ENCODE data around the gene ADGRB3.

Gene ADGRB3

GRCh38 chr6:68967549-68968300 is 332.6 kb downstream of the ADGRB3 start:
- H3K4ac ChIP-seq (ENCODE audit: low read length) = no peak overlapping the region
- H3K36me3 ChIP-seq (replicated peaks in 1 of 2; ENCODE audit: control insufficient read depth in 2 of 2, insufficient read depth in 2 of 2, low read length in 2 of 2) = no peaks in the 10 kb centered on the region
- no peak overlapping the region for H3K14ac ChIP-seq (ENCODE audit: low read length)
- H3K18ac ChIP-seq (ENCODE audit: low read length) = no peak overlapping the region
- no peak overlapping the region for H2BK5ac ChIP-seq (ENCODE audit: low read length)
- H3K79me1 ChIP-seq (ENCODE audit: low read depth, low read length) = no peaks in the 10 kb centered on the region
- H3K4me3 ChIP-seq (ENCODE audit: low read length in 2 of 2) = no peak overlapping the region
- H2AFZ ChIP-seq (ENCODE audit: low read length) = peak overlapping the region; percentile 65
- H3K9ac ChIP-seq (ENCODE audit: low read depth, low read length, poor library complexity) = no peak overlapping the region
- H3K27me3 ChIP-seq (ENCODE audit: control insufficient read depth in 3 of 3, insufficient read depth in 3 of 3, low read depth in 1 of 3, low read length in 3 of 3) = no peaks in the 10 kb centered on the region
- no peak overlapping the region for H2AK5ac ChIP-seq (ENCODE audit: low read depth, low read length)
- H2BK12ac ChIP-seq (ENCODE audit: low read length) = no peak overlapping the region
- no peak overlapping the region for H3K27ac ChIP-seq (replicated peaks; ENCODE audit: low read length)
- no peak overlapping the region for H2BK120ac ChIP-seq (ENCODE audit: low read depth, low read length)
- no peak overlapping the region for H2BK15ac ChIP-seq (ENCODE audit: low read length)
- peak; percentile 63 for DNase-seq (ENCODE audit: low spot score)
- no peak overlapping the region for H4K8ac ChIP-seq (ENCODE audit: low read depth, low read length)
- no peak overlapping the region for H4K91ac ChIP-seq (ENCODE audit: low read depth, low read length, poor library complexity)
- H3K4me1 ChIP-seq (ENCODE audit: control insufficient read depth in 2 of 2, insufficient read depth in 1 of 2, low read depth in 1 of 2, low read length in 2 of 2) = peaks cover 3 to 4% of the 10 kb centered on the region in 2 donors
- H3K23ac ChIP-seq (ENCODE audit: low read depth, low read length, poor library complexity) = no peak overlapping the region
- no peak overlapping the region for H3K4me2 ChIP-seq (ENCODE audit: insufficient read depth, low read length, poor library complexity, severe bottlenecking)
- no CpG with 5 or more reads among the region's 11 CpGs for WGBS, 2 donors (ENCODE audit: extremely low coverage in 2 of 2, insufficient read length in 2 of 2, insufficient replicate concordance in 1 of 2)
- peaks cover 0 to 2% of the 10 kb centered on the region in 2 donors for H3K9me3 ChIP-seq (replicated peaks in 1 of 2; ENCODE audit: control insufficient read depth in 2 of 2, insufficient read depth in 1 of 2, low read depth in 1 of 2, low read length in 2 of 2)

GRCh38 chr6:68968301-68968649 is 333.2 kb downstream of the ADGRB3 start:
- no peak overlapping the region for H2AFZ ChIP-seq (ENCODE audit: low read length)
- peaks cover 3 to 4% of the 10 kb centered on the region in 2 donors for H3K4me1 ChIP-seq (ENCODE audit: control insufficient read depth in 2 of 2, insufficient read depth in 1 of 2, low read depth in 1 of 2, low read length in 2 of 2)
- no CpG with 5 or more reads among the region's 4 CpGs for WGBS, 2 donors (ENCODE audit: extremely low coverage in 2 of 2, insufficient read length in 2 of 2, insufficient replicate concordance in 1 of 2)
- H3K4me3 ChIP-seq (ENCODE audit: low read length in 2 of 2) = no peak overlapping the region
- H3K9me3 ChIP-seq (replicated peaks in 1 of 2; ENCODE audit: control insufficient read depth in 2 of 2, insufficient read depth in 1 of 2, low read depth in 1 of 2, low read length in 2 of 2) = peaks cover 0 to 2% of the 10 kb centered on the region in 2 donors
- no peaks in the 10 kb centered on the region for H3K79me1 ChIP-seq (ENCODE audit: low read depth, low read length)
- no peak overlapping the region for H2BK12ac ChIP-seq (ENCODE audit: low read length)
- no peaks in the 10 kb centered on the region for H3K36me3 ChIP-seq (replicated peaks in 1 of 2; ENCODE audit: control insufficient read depth in 2 of 2, insufficient read depth in 2 of 2, low read length in 2 of 2)
- H3K18ac ChIP-seq (ENCODE audit: low read length) = no peak overlapping the region
- H2BK15ac ChIP-seq (ENCODE audit: low read length) = no peak overlapping the region
- no peak for DNase-seq (ENCODE audit: low spot score)
- no peak overlapping the region for H3K4ac ChIP-seq (ENCODE audit: low read length)
- no peak overlapping the region for H3K9ac ChIP-seq (ENCODE audit: low read depth, low read length, poor library complexity)
- no peak overlapping the region for H4K8ac ChIP-seq (ENCODE audit: low read depth, low read length)
- H2BK5ac ChIP-seq (ENCODE audit: low read length) = no peak overlapping the region
- no peak overlapping the region for H3K4me2 ChIP-seq (ENCODE audit: insufficient read depth, low read length, poor library complexity, severe bottlenecking)
- no peak overlapping the region for H2AK5ac ChIP-seq (ENCODE audit: low read depth, low read length)
- no peak overlapping the region for H3K14ac ChIP-seq (ENCODE audit: low read length)
- no peaks in the 10 kb centered on the region for H3K27me3 ChIP-seq (ENCODE audit: control insufficient read depth in 3 of 3, insufficient read depth in 3 of 3, low read depth in 1 of 3, low read length in 3 of 3)
- no peak overlapping the region for H4K91ac ChIP-seq (ENCODE audit: low read depth, low read length, poor library complexity)
- no peak overlapping the region for H2BK120ac ChIP-seq (ENCODE audit: low read depth, low read length)
- no peak overlapping the region for H3K23ac ChIP-seq (ENCODE audit: low read depth, low read length, poor library complexity)
- H3K27ac ChIP-seq (replicated peaks; ENCODE audit: low read length) = no peak overlapping the region

GRCh38 chr6:68973066-68973465 is 338.0 kb downstream of the ADGRB3 start:
- Histone ChIP-seq H3K14ac (ENCODE audit: low read length) (no peak overlapping the region), H3K9ac (ENCODE audit: low read depth, low read length, poor library complexity) (no peak overlapping the region), H2AFZ (ENCODE audit: low read length) (no peak overlapping the region), H3K4ac (ENCODE audit: low read length) (no peak overlapping the region), H3K79me1 (ENCODE audit: low read depth, low read length) (no peaks in the 10 kb centered on the region), H3K23ac (ENCODE audit: low read depth, low read length, poor library complexity) (no peak overlapping the region), H3K18ac (ENCODE audit: low read length) (no peak overlapping the region), H2BK5ac (ENCODE audit: low read length) (no peak overlapping the region), H2BK120ac (ENCODE audit: low read depth, low read length) (no peak overlapping the region), H3K9me3 (replicated peaks in 1 of 2; ENCODE audit: control insufficient read depth in 2 of 2, insufficient read depth in 1 of 2, low read depth in 1 of 2, low read length in 2 of 2) (peaks cover 0 to 2% of the 10 kb centered on the region in 2 donors), H3K4me2 (ENCODE audit: insufficient read depth, low read length, poor library complexity, severe bottlenecking) (no peak overlapping the region), H3K4me1 (ENCODE audit: control insufficient read depth in 2 of 2, insufficient read depth in 1 of 2, low read depth in 1 of 2, low read length in 2 of 2) (peaks cover 0 to 3% of the 10 kb centered on the region in 2 donors), H4K8ac (ENCODE audit: low read depth, low read length) (no peak overlapping the region), H3K4me3 (ENCODE audit: low read length in 2 of 2) (no peak overlapping the region), H2AK5ac (ENCODE audit: low read depth, low read length) (no peak overlapping the region), H3K36me3 (replicated peaks in 1 of 2; ENCODE audit: control insufficient read depth in 2 of 2, insufficient read depth in 2 of 2, low read length in 2 of 2) (no peaks in the 10 kb centered on the region), H3K27me3 (ENCODE audit: control insufficient read depth in 3 of 3, insufficient read depth in 3 of 3, low read depth in 1 of 3, low read length in 3 of 3) (no peaks in the 10 kb centered on the region), H4K91ac (ENCODE audit: low read depth, low read length, poor library complexity) (no peak overlapping the region), H3K27ac (replicated peaks; ENCODE audit: low read length) (no peak overlapping the region), H2BK12ac (ENCODE audit: low read length) (no peak overlapping the region), H2BK15ac (ENCODE audit: low read length) (no peak overlapping the region)
- no peak for DNase-seq (ENCODE audit: low spot score)

- Histone ChIP-seq H3K27me3 (ENCODE audit: control insufficient read depth in 3 of 3, insufficient read depth in 3 of 3, low read depth in 1 of 3, low read length in 3 of 3) (no peaks in the 10 kb centered on the region), H2BK12ac (ENCODE audit: low read length) (no peak overlapping the region), H3K4ac (ENCODE audit: low read length) (no peak overlapping the region), H3K27ac (replicated peaks; ENCODE audit: low read length) (no peak overlapping the region), H4K91ac (ENCODE audit: low read depth, low read length, poor library complexity) (no peak overlapping the region), H3K4me1 (ENCODE audit: control insufficient read depth in 2 of 2, insufficient read depth in 1 of 2, low read depth in 1 of 2, low read length in 2 of 2) (peaks cover 0 to 3% of the 10 kb centered on the region in 2 donors), H3K9ac (ENCODE audit: low read depth, low read length, poor library complexity) (no peak overlapping the region), H3K4me2 (ENCODE audit: insufficient read depth, low read length, poor library complexity, severe bottlenecking) (no peak overlapping the region), H3K9me3 (replicated peaks in 1 of 2; ENCODE audit: control insufficient read depth in 2 of 2, insufficient read depth in 1 of 2, low read depth in 1 of 2, low read length in 2 of 2) (peaks cover 0 to 2% of the 10 kb centered on the region in 2 donors), H2BK120ac (ENCODE audit: low read depth, low read length) (no peak overlapping the region), H2AK5ac (ENCODE audit: low read depth, low read length) (no peak overlapping the region), H2AFZ (ENCODE audit: low read length) (peak overlapping the region; percentile 50), H3K23ac (ENCODE audit: low read depth, low read length, poor library complexity) (no peak overlapping the region), H3K18ac (ENCODE audit: low read length) (no peak overlapping the region), H3K36me3 (replicated peaks in 1 of 2; ENCODE audit: control insufficient read depth in 2 of 2, insufficient read depth in 2 of 2, low read length in 2 of 2) (no peaks in the 10 kb centered on the region), H3K79me1 (ENCODE audit: low read depth, low read length) (no peaks in the 10 kb centered on the region), H3K4me3 (ENCODE audit: low read length in 2 of 2) (no peak overlapping the region), H4K8ac (ENCODE audit: low read depth, low read length) (no peak overlapping the region), H2BK15ac (ENCODE audit: low read length) (no peak overlapping the region), H2BK5ac (ENCODE audit: low read length) (no peak overlapping the region), H3K14ac (ENCODE audit: low read length) (no peak overlapping the region)
- peak; percentile 17 for DNase-seq (ENCODE audit: low spot score)
- WGBS, 2 donors (ENCODE audit: extremely low coverage in 2 of 2, insufficient read length in 2 of 2, insufficient replicate concordance in 1 of 2) = no CpG with 5 or more reads among the region's 2 CpGs
Observed at GRCh38 chr6:68975064-68975463, 340.0 kb downstream of the ADGRB3 start.

All from neuronal stem cell (in vitro differentiated cells).